ENCODE results near the gene REXO5. TPM values are rescaled to one million over a fixed set of nuclear protein-coding genes. Genes with fewer than 3 reads are reported as not detected.
"Not testable (repeated sequence)": the region's sequence is repeated elsewhere in the genome, so short reads cannot be mapped to it uniquely, and the experiment has no call there.

The REXO5 gene
- total RNA-seq, 6 donors from 2014 or later = 2.1 to 12.7 (median 3.0) TPM

- Histone ChIP-seq H3K27ac (no peak overlapping the region), H3K9me3 (no peaks in the 10 kb centered on the region), H3K27me3 (no peaks in the 10 kb centered on the region), H3K36me3 (peaks cover 5 to 21% (median 8%) of the 10 kb centered on the region in 4 donors), H3K4me1 (peaks cover 0 to under 1% (median 0%) of the 10 kb centered on the region in 4 donors), H3K4me3 (no peak overlapping the region)
- ATAC-seq (ENCODE audit: low FRiP score in 2 of 2) (no peak), DNase-seq (no peak)
- WGBS, 2 donors = 49 to 51% methylated on average over 2 of the region's 2 CpGs
- TF ChIP-seq EP300 (IDR thresholded peaks at IDR 0.05) = no peak
- TF ChIP-seq, protein P1, sequence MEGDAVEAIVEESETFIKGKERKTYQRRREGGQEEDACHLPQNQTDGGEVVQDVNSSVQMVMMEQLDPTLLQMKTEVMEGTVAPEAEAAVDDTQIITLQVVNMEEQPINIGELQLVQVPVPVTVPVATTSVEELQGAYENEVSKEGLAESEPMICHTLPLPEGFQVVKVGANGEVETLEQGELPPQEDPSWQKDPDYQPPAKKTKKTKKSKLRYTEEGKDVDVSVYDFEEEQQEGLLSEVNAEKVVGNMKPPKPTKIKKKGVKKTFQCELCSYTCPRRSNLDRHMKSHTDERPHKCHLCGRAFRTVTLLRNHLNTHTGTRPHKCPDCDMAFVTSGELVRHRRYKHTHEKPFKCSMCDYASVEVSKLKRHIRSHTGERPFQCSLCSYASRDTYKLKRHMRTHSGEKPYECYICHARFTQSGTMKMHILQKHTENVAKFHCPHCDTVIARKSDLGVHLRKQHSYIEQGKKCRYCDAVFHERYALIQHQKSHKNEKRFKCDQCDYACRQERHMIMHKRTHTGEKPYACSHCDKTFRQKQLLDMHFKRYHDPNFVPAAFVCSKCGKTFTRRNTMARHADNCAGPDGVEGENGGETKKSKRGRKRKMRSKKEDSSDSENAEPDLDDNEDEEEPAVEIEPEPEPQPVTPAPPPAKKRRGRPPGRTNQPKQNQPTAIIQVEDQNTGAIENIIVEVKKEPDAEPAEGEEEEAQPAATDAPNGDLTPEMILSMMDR (IDR thresholded peaks at IDR 0.05) = peak; percentile 21 to 55 (median 46)
Observed at GRCh38 chr16:20799599-20799998, 6.7 kb upstream of the REXO5 start.

- TF ChIP-seq, protein P1 (IDR thresholded peaks at IDR 0.05) = no peak
- TF ChIP-seq POLR2AphosphoS5 (IDR thresholded peaks at IDR 0.05) (no peak), POLR2A (IDR thresholded peaks at IDR 0.05) (no peak), EP300 (IDR thresholded peaks at IDR 0.05) (no peak)
- DNase-seq (no peak), ATAC-seq (ENCODE audit: low FRiP score in 2 of 2) (no peak)
- H3K9me3 ChIP-seq = no peaks in the 10 kb centered on the region
- WGBS, 2 donors = 51 to 54% methylated on average over 1 of the region's 1 CpG
- peaks cover 6 to 14% (median 11%) of the 10 kb centered on the region in 4 donors for H3K4me1 ChIP-seq
- H3K4me3 ChIP-seq = no peak overlapping the region
- no peak overlapping the region for H3K27ac ChIP-seq
- peaks cover 5 to 21% (median 8%) of the 10 kb centered on the region in 4 donors for H3K36me3 ChIP-seq
- no peaks in the 10 kb centered on the region for H3K27me3 ChIP-seq
Observed at GRCh38 chr16:20801278-20801677, 5.0 kb upstream of the REXO5 start.

GRCh38 chr16:20803192-20803560 lies 3.2 kb upstream of the REXO5 start:
- H3K4me1 ChIP-seq = peaks cover 6 to 25% (median 14%) of the 10 kb centered on the region in 4 donors
- WGBS, 2 donors = 95 to 96% methylated on average over 2 of the region's 2 CpGs
- no peaks in the 10 kb centered on the region for H3K27me3 ChIP-seq
- H3K27ac ChIP-seq = no peak overlapping the region
- DNase-seq = no peak
- H3K36me3 ChIP-seq = peaks cover 0 to 11% (median 3%) of the 10 kb centered on the region in 4 donors
- TF ChIP-seq EP300 (IDR thresholded peaks at IDR 0.05) (no peak), POLR2AphosphoS5 (IDR thresholded peaks at IDR 0.05) (no peak), POLR2A (IDR thresholded peaks at IDR 0.05) (no peak)
- TF ChIP-seq, protein P1 (IDR thresholded peaks at IDR 0.05) = no peak
- no peak overlapping the region for H3K4me3 ChIP-seq
- H3K9me3 ChIP-seq = no peaks in the 10 kb centered on the region
- ATAC-seq (ENCODE audit: low FRiP score in 2 of 2) = no peak

GRCh38 chr16:20803561-20804214 lies 2.6 kb upstream of the REXO5 start:
- Histone ChIP-seq H3K4me1 (peaks cover 6 to 25% (median 14%) of the 10 kb centered on the region in 4 donors), H3K9me3 (no peaks in the 10 kb centered on the region), H3K27ac (no peak overlapping the region), H3K4me3 (no peak overlapping the region), H3K36me3 (peaks cover 0 to 6% (median 2%) of the 10 kb centered on the region in 4 donors), H3K27me3 (no peaks in the 10 kb centered on the region)
- no peak for ATAC-seq (ENCODE audit: low FRiP score in 2 of 2)
- no peak for TF ChIP-seq POLR2A (IDR thresholded peaks at IDR 0.05)
- no peak for TF ChIP-seq EP300 (IDR thresholded peaks at IDR 0.05)
- TF ChIP-seq, protein P1 (IDR thresholded peaks at IDR 0.05) = no peak
- no peak for TF ChIP-seq POLR2AphosphoS5 (IDR thresholded peaks at IDR 0.05)
- WGBS, 2 donors = 91 to 93% methylated on average over 7 of the region's 7 CpGs
- DNase-seq = no peak

- peak overlapping the region; percentile 73 to 79 (median 75) for H3K4me3 ChIP-seq
- H3K27me3 ChIP-seq; H3K36me3 ChIP-seq; H3K9me3 ChIP-seq; ATAC-seq (ENCODE audit: low FRiP score in 2 of 2): not testable (repeated sequence)
- peaks cover 6 to 25% (median 14%) of the 10 kb centered on the region in 4 donors for H3K4me1 ChIP-seq
- peak overlapping the region; percentile 85 to 96 (median 91) for H3K27ac ChIP-seq
- WGBS, 2 donors = 5 to 9% methylated on average over 11 to 12 of the region's 12 CpGs
- DNase-seq = peak in 1 of 2 donors; percentile 21
Observed at GRCh38 chr16:20805684-20806167, 601 bp upstream of the REXO5 start.

All from upper lobe of left lung (tissue), 6 donors.